Tibial nerve (tissue), 4 donors: ENCODE results near the gene KIZ. TPM values are rescaled to one million over a fixed set of nuclear protein-coding genes. Genes with fewer than 3 reads are reported as not detected.

ENCODE experiments used
- DNase-seq, 2 donors: peaks; one replicate each; pipeline ENCODE4 v3.0.0-alpha.2; 2019; ENCODE audit warnings: low spot score in 2 of 2
- H3K27ac ChIP-seq, 4 donors: fragments of 200-600 bp; sonication (generic) in 3 of 4; one replicate each; pipeline ENCODE4 v1.5.1; 2017 to 2019; ENCODE audit warnings: mild to moderate bottlenecking in 1 of 4
- H3K27me3 ChIP-seq, 2 donors: fragments of 200-600 bp; sonication (generic) in 1 of 2; one replicate each; pipeline versions ENCODE4 v1.5.1 to v1.6.0; 2017 to 2019
- H3K36me3 ChIP-seq, 3 donors: fragments of 200-600 bp; sonication (generic); one replicate each; pipeline ENCODE4 v1.5.1; 2018 to 2019
- H3K4me1 ChIP-seq, 4 donors: fragments of 200-600 bp; sonication (generic) in 3 of 4; one replicate each; pipeline ENCODE4 v1.5.1; 2017 to 2019
- H3K4me3 ChIP-seq, 4 donors: fragments of 200-600 bp; sonication (generic) in 3 of 4; one replicate each; pipeline ENCODE4 v1.5.1; 2017 to 2019; ENCODE audit warnings: mild to moderate bottlenecking in 1 of 4, moderate library complexity in 1 of 4
- H3K9me3 ChIP-seq, 4 donors: fragments of 200-600 bp; sonication (generic) in 3 of 4; one replicate each; pipeline ENCODE4 v1.5.1; 2017 to 2019
- CTCF ChIP-seq, 5 experiments: fragments of 200-600 bp in 3 of 5; fragments of 450-650 bp in 2 of 5; sonication (generic) in 3 of 5; IDR thresholded peaks; one replicate each; pipeline ENCODE4 v1.5.1; 2016 to 2019; ENCODE audit warnings: antibody characterized with exemption in 5 of 5, mild to moderate bottlenecking in 3 of 5, moderate library complexity in 2 of 5
- EP300 ChIP-seq, 2 donors: sonication (generic); formaldehyde crosslinking; IDR thresholded peaks; one replicate each; pipeline ENCODE4 v1.6.1; 2017; ENCODE audit warnings: antibody characterized with exemption in 2 of 2, mild to moderate bottlenecking in 1 of 2
- POLR2A ChIP-seq, 2 donors: fragments of 450-650 bp; IDR thresholded peaks; one replicate each; pipeline ENCODE4 v1.6.1; 2017; ENCODE audit warnings: antibody characterized with exemption in 2 of 2, mild to moderate bottlenecking in 2 of 2, moderate library complexity in 2 of 2
- WGBS, 2 donors: methylation state at CpG; one replicate each; pipeline ENCODE4 v1.1.5; 2018; 5-methylcytosine and 5-hydroxymethylcytosine counted together
- total RNA-seq, 4 donors: library from RNA; depleted of rRNA; stranded (reverse); fragments of >200 nt; gene quantifications; one replicate each; pipeline ENCODE4 v1.1.0, GENCODE V29; 2016

The KIZ gene
- total RNA-seq, 4 donors from 2014 or later: 19.8 to 58.6 (median 54.9) TPM

GRCh38 chr20:21139881-21140566 is 14.1 kb downstream of the KIZ start:
- no peaks in the 10 kb centered on the region for H3K9me3 ChIP-seq
- no peaks in the 10 kb centered on the region for H3K27me3 ChIP-seq
- no peak for DNase-seq
- no peak overlapping the region for H3K4me3 ChIP-seq
- H3K4me1 ChIP-seq: no peaks in the 10 kb centered on the region
- TF ChIP-seq POLR2A (IDR thresholded peaks at IDR 0.05) (no peak), EP300 (IDR thresholded peaks at IDR 0.05) (no peak), CTCF (IDR thresholded peaks at IDR 0.05) (no peak)
- 52 to 88% methylated on average over 3 of the region's 3 CpGs for WGBS, 2 donors
- H3K27ac ChIP-seq: no peak overlapping the region
- H3K36me3 ChIP-seq: peaks cover 0 to 39% (median 0%) of the 10 kb centered on the region in 3 donors

- no peak overlapping the region for H3K27ac ChIP-seq
- no peak overlapping the region for H3K4me3 ChIP-seq
- peaks cover 0 to 49% (median 0%) of the 10 kb centered on the region in 3 donors for H3K36me3 ChIP-seq
- WGBS, 2 donors: 71 to 85% methylated on average over 5 of the region's 5 CpGs
- H3K4me1 ChIP-seq: no peaks in the 10 kb centered on the region
- no peak for DNase-seq
- no peaks in the 10 kb centered on the region for H3K27me3 ChIP-seq
- TF ChIP-seq CTCF (IDR thresholded peaks at IDR 0.05) (no peak), POLR2A (IDR thresholded peaks at IDR 0.05) (no peak)
- H3K9me3 ChIP-seq: no peaks in the 10 kb centered on the region
Measured at GRCh38 chr20:21141825-21142224, 15.9 kb downstream of the KIZ start.

GRCh38 chr20:21143194-21143890 is 17.5 kb downstream of the KIZ start:
- 89 to 90% methylated on average over 7 of the region's 7 CpGs for WGBS, 2 donors
- no peaks in the 10 kb centered on the region for H3K27me3 ChIP-seq
- H3K27ac ChIP-seq: no peak overlapping the region
- H3K9me3 ChIP-seq: no peaks in the 10 kb centered on the region
- H3K36me3 ChIP-seq: peaks cover 0 to 47% (median 0%) of the 10 kb centered on the region in 3 donors
- no peak for TF ChIP-seq CTCF (IDR thresholded peaks at IDR 0.05)
- DNase-seq: no peak
- no peak overlapping the region for H3K4me3 ChIP-seq
- H3K4me1 ChIP-seq: no peaks in the 10 kb centered on the region

GRCh38 chr20:21145424-21145823 is 19.5 kb downstream of the KIZ start:
- Histone ChIP-seq H3K27ac (no peak overlapping the region), H3K27me3 (no peaks in the 10 kb centered on the region), H3K36me3 (peaks cover 0 to 55% (median 7%) of the 10 kb centered on the region in 3 donors), H3K4me1 (no peaks in the 10 kb centered on the region), H3K4me3 (no peak overlapping the region), H3K9me3 (no peaks in the 10 kb centered on the region)
- TF ChIP-seq EP300 (IDR thresholded peaks at IDR 0.05) (no peak), CTCF (IDR thresholded peaks at IDR 0.05) (no peak), POLR2A (IDR thresholded peaks at IDR 0.05) (no peak)
- DNase-seq: no peak
- 89 to 91% methylated on average over 3 of the region's 3 CpGs for WGBS, 2 donors

- TF ChIP-seq POLR2A (IDR thresholded peaks at IDR 0.05) (no peak), EP300 (IDR thresholded peaks at IDR 0.05) (no peak), CTCF (IDR thresholded peaks at IDR 0.05) (no peak)
- WGBS, 2 donors: 90 to 96% methylated on average over 4 of the region's 4 CpGs
- Histone ChIP-seq H3K36me3 (peaks cover 0 to 51% (median 7%) of the 10 kb centered on the region in 3 donors), H3K27me3 (no peaks in the 10 kb centered on the region), H3K4me3 (no peak overlapping the region), H3K27ac (no peak overlapping the region), H3K9me3 (no peaks in the 10 kb centered on the region), H3K4me1 (no peaks in the 10 kb centered on the region)
- DNase-seq: no peak
Measured at GRCh38 chr20:21146215-21146614, 20.3 kb downstream of the KIZ start.
